ENCODE measurements around the gene CPD.
"Not testable (repeated sequence)": the region's sequence is repeated elsewhere in the genome, so short reads cannot be mapped to it uniquely, and the experiment has no call there.

CPD gene

DNA sequence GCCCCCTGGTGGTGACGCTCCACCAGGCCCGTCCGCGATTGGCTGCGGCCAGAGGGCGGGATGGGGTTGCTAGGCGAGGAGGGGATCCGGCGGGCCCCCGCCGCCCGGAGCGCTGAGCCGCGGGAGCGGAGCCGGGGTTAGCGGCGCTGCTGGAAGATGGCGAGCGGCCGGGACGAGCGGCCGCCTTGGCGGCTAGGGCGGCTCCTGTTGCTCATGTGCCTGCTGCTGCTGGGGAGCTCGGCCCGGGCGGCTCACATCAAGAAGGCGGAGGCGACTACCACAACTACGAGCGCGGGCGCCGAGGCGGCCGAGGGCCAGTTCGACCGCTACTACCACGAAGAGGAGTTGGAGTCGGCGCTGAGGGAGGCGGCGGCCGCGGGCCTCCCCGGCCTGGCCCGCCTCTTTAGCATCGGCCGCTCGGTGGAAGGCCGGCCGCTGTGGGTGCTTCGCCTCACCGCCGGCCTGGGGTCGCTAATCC lies at the start of gene CPD:
CPD (plus strand) TSS at position 103 of the 478 bp plus-strand sequence; CDS start at position 157, 54 bp downstream.
- DNase-seq (ENCODE audit: low read depth in 2 of 2): peak; percentile 92 to 96

DNA sequence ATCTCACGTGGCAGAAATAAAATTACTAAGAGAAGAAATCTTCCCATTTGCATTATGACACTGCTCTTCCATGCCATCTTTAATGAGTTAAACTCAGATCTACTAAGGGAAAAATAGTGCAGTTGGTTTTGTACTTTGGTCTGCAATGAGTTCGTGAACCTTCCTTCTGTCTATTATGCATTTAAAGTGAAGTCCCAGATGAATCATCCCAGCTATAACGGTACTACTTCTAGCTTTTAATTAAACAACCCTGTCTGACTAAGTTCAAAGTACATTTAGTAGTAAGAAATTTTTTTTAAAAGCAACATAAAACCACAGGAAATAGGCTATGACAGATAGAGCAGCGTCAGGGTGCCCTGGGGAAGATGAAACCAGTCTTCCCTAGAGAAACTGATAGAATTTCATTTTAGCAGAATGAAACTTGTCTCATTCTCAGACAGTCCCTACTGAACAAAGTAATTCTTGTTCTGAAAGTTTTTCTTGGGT lies 46.6 kb upstream of the CPD start:
- DNase-seq (ENCODE audit: low read depth in 2 of 2): peak in 1 of 2 donors; percentile 26

DNA sequence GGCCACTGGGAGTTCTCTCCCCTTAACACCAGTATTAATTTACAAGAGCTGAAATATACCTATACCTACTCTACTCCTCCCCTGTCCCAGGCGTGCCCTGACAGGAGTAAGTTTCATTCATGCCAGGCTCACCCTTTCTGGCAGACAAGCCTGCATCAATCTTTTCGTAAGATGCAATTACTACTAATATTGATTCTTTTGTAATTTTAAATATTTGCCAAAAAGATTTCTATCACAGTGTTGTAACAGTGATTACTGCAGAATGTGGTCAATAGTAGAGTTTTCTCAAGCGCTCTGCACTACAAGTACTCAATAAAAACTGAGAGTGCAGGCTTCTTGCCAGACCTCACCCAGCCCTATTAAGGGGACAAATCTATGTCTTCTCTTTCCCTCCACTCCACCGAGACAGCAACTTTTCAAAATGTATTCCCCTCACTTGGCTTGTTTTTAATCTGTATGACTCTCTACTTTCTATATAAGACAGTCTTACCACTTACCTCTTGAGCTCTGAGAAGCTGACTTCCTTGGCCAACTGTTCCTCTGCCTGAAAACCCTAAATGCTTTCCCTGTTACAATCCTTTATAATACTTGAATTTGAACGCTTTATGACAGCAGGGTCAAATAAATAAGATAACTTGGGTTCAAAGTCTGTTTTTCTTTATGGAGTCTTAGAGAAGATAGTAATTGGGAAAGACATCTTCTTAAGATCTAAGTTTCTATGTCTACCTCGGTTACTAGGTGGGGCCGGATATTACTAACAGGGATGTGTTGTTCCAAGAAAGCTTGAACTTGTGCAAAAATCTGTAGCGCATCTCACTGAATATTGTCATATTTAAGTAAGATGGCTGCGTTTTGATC lies 45.0 kb upstream of the CPD start, which contains the start of gene TMIGD1:
TMIGD1 (minus strand) TSS at position 555 of the 858 bp plus-strand sequence. CDS start 1,924 bp downstream, outside the sequence.
- DNase-seq (ENCODE audit: low read depth in 2 of 2): no peak

DNA sequence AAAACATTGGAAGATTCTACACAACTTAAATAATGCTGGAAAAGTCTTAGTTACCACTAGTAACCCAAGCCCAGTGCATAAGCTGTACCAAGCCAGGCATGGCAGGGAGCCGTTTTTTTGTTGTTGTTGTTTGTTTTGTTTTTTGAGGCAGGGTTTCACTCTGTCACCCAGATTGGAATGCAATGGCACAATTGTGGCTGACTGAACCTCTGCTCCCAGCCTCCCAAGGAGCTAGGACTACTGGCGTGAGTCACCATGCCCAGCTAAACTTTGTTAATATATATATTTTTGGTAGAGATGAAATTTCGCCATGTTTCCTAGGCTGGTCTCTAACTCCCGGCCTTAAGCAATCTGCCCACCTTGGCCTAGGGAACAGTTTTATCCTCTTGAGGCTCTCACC lies 44.3 kb upstream of the CPD start:
- DNase-seq (ENCODE audit: low read depth in 2 of 2): no peak

DNA sequence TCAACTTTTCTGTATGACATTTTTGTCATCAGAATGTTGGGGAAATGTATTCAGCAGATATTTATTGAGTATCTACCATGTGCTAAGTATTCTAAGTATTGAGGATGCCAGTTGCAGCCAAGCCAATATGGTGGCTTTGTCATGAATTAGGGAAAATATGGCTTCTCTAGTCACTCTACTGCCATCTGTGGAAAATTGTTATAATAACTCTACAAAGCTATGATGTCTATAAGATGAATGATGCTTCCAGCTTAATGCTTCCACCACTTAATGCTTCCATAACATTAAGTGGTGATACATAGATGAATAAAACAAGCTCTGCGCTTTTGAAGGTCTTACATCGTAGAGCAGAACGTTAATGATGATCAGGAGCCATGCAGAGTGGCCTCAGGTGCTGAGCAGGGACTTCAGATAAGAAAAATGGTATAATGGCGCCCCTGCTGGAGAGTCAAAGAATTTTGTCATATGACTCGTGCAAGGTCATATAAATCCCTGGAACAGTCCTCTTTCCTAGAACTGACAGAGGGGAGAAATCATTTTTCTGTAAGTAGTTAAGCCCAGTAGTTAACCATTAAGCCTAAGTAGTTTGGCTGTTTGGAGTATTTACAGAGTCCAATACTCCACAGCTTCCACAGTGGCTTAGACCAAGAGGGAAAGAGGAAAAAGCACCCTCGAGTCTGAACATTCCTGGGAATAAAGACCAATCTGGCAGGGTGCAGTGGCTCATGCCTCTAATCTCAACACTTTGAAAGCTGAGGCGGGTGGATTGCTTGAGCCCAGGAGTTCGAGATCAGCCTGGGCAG lies 42.2 kb upstream of the CPD start:
- DNase-seq (ENCODE audit: low read depth in 2 of 2): peak; percentile 33 to 36

DNA sequence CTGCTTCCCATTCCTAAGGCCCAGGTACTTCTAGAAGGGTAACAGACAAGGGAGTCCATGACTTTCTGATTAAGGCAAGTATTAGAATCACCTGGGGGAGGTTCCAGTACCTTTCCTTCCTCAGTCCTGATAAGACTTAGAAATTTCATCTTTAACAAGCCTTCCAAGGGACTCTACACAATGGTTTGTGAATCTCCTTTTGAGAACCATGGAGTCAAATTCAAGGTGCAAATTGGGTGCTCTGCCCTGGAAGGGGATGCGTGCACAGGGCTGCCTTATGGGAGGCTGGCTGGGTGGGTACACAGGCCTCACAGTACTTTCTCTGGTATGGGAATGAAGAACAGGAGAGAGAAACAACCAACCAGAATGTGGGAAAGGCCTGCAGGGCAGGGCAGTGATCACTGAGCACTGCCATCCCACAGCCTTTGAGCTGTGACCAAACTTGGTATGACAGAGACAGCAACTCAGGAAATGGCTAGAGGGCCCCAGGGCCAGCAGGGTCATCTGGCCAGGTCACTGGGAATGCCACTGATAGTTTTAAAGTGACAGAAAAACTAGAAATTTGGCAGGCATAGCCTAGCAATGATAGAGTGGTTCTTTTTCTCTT lies 41.2 kb upstream of the CPD start:
- DNase-seq (ENCODE audit: low read depth in 2 of 2): no peak

DNA sequence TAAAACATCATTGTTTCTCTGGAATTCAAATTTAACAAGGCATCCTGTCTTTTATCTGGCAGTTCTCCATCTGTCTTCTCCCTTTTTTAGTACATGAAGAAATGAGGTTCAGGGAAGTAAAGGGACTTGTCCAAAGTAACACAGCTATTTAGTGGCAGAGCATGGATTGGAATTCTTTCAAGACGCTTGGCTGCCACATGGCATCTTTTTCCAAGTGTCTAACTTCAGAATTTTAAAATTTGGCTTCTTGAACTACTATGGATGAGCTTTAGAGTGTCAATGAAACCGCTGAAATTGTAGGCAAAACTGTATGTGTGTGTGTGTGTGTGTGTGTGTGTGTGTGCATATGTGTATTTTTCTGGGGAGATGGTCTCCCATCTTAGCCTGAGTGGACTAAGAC lies 39.6 kb upstream of the CPD start:
- no peak for DNase-seq (ENCODE audit: low read depth in 2 of 2)

DNA sequence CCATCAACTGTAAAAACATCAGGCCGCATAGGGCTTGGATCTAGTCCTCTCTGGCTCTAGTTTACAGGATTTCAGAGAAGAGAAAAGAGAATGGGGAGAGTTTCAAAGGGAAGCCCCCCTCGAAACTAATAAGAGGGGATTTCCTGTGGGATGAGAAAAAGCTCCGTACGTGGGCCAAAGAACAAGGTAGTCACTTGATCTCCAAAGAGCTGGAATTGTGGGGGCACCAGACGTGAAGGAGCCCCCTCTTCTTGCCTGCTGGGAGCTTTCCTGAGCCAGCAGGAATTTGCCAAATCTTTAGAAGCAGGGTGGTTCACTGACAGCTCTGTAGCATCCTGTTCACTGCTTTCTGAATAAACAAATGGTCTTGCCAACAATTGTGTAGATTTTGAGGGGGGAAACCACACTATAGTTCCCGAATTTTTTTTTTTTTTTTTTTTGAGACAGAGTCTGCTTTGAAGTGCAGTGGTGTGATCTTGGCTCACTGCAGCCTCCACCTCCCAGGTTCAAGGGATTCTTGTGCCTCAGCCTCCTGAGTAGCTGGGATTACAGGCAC lies 37.8 kb upstream of the CPD start:
- DNase-seq (ENCODE audit: low read depth in 2 of 2): no peak

DNA sequence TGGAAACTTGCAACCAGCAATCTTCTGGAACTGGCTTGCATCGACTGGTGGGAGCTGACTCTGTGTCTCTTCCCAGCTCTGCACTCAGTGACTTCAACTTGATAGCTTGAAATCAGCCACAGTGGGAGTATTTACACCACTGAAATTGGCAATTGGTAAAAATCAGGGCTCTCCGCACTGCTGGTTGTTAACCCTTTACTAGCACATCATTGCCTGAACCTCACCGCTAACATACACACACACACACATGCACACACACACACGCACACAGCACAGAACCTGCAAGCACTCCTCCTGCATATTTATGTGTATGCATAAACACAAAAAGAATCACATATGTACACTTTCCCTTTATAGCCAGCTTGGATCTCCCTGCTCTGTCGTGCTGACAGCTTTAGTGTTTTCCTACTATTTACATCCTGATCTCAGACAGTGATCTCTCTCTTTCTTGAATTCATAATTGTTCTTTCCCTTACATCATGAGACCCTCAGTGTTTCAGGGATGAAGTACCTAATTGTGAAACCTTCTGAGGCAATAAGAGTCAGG lies 37.0 kb upstream of the CPD start:
- no peak for DNase-seq (ENCODE audit: low read depth in 2 of 2)

DNA sequence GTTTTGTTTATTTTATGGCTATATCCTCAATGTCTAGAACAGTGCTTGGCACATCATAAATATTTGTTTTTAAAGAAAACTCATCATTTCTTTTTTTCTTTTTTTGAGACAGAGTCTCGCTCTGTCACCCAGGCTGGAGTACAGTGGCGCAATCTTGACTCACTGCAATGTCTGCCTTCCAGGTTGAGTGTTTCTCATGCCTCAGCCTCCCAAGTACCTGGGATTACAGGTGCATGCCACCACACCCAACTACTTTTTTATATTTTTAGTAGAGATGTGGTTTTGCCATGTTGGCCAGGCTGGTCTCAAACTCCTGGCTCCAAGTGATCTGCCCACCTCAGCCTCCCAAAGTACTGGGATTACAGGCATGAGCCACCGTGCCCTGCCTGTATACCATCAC lies 35.5 kb upstream of the CPD start:
- not testable (repeated sequence) for DNase-seq (ENCODE audit: low read depth in 2 of 2)

DNA sequence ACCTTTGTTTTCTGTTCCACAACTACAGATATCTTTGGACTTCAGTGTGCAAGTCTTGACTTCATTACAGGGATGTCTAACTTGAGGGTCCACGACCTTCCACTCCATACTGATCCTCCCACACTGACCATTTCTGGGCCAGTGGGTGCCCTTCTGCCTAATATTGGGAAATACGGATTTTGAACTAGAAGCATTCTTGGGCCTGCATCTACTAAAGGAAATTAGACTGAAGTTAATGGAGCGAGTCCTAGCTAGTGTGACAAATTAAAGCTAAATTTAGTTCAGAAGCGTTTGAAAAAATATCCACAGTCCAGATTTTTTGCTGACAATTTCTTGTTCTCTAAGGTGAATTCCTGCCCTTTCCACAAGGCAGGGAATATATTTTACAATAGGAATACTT lies 34.9 kb upstream of the CPD start:
- DNase-seq (ENCODE audit: low read depth in 2 of 2): no peak

DNA sequence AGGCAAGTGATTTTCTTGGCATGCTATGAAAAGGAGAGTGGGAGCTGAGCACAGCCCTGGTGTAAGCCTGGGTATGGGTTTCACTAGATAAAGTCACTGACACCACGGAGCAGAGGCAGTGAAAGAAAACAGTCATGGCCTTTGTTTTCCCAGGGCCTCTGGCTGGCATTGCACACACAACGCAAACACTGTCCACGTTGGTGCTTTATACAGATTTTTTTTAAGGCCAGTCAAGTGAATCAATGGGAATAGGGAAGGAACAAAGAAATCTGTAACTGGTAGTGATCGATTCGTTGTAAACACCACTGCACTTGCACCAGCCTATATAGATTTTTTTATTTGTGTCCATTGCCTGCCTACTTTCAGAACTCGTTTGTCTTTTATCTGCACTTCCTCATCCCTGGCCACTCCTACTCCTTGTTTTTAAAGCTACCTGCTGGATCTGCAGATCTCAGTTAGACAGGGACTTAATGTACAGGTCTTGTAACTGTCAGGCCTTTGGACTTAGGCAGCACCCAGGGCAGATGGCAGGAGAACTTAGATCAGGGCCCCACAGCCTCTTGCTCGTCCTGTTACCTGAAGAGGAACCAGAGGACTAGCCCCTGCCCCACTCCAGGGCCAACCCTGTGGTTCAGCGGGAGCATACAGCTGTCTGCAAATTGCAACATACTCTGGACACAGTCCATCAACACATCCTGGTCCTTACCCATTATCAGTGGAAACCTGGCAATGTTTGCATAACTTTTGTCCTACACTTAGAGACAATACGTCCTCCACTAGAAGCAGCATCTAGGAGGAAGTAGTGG lies 34.2 kb upstream of the CPD start:
- DNase-seq (ENCODE audit: low read depth in 2 of 2): no peak

DNA sequence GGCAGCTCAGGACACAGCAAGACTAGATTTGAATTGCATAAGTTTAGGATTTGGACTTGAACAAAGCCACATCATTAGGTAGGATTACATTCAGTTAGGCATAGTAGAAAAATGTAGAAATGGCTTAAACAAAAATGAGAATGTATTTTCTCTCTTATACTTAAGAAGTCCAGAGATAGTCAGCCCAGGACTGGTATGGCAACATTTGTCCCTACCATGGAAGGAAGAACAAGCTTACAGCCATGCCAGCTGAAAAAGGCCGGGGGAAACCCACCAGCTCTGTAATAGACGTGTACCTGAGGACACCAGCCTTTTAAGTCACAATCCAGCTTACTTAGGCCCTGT lies 33.7 kb upstream of the CPD start:
- no peak for DNase-seq (ENCODE audit: low read depth in 2 of 2)

DNA sequence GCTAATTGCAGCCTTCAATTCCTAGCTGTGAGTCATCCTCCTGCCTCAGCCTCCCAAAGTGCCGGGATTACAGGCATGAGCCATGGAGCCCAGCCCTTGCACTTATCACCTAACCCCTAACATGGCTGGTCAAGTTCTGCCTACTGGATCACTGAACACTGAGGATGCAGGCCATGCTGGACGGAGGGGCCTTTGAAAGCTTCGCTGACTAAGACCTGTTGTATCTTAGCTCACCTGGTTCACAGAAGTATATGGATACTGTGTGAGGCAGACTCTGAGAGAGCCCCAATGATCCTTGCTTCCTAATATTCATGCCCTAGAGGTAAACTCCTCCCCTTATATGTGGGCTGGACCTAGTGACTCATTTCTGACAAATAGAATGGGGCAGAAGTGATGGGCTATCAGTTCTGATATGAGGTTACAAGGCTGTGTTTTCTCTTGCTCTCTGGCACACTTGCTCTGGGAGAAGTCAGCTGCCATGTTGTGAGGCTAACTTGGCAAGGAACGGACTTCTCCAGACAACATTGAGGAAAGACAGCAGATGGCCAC lies 33.1 kb upstream of the CPD start:
- DNase-seq (ENCODE audit: low read depth in 2 of 2): no peak

DNA sequence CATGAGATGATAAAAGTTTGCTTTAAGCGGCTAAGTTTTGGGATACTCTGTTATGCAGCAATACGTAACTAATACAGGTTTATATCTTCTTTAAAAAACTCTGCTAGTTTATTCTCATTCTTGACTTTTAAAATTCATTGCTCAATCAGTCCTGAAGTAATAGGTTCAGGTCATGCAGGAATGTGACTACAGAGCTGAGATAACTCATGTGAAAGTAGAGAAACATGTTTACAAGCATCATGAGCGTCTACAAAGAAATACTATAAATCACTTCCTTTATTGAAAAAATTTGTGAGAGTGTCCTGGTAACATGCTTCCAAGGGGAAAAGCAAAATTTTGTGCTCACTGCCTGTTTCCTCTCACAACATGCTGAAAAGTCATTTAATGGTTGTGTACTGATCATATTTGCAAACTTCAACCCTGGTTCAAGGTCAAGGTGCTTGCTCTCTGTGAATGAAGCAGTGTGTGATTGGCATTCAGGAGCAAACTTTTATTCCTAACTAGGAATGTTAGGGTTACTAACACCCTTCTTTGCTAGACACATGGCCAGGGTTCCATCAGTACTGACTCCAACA lies 32.4 kb upstream of the CPD start:
- DNase-seq (ENCODE audit: low read depth in 2 of 2): no peak

DNA sequence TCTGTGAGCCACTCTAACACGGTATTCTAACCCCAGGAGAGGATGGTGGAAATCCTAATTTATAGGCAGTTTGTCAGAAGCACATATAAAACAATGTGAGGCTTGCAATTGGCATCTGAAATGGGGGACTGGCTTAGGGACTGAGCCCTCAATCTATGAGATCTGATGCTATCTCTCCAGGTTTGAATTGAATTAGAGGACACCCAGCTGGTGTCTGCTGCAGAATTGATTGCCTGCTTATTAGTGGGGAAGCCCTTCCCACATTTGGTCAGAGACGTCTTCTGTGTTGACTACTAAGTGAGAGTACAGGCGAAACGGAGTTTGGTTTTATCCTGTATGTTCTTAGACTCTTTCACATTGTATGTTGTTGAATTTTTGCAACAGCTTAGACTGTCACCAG lies 31.2 kb upstream of the CPD start:
- DNase-seq (ENCODE audit: low read depth in 2 of 2): no peak

DNA sequence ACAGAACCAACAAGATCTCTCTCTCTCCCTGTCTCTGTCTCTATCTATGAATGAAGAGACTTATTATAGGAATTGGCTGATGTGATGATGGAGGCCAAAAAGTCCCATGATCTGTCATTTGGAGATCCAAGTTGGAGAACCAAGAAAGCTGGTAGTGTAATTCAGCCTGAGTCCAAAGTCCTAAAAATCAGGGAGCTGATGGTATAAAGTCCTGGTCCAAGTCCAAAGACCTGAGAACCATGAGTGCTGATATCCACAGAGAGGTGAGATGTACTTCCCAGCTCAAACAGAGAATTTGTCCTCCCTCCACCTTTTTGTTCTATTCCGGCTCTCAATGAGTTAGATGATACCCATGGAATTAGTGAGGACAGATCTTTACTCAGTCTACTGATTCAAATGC lies 29.5 kb upstream of the CPD start:
- no peak for DNase-seq (ENCODE audit: low read depth in 2 of 2)

DNA sequence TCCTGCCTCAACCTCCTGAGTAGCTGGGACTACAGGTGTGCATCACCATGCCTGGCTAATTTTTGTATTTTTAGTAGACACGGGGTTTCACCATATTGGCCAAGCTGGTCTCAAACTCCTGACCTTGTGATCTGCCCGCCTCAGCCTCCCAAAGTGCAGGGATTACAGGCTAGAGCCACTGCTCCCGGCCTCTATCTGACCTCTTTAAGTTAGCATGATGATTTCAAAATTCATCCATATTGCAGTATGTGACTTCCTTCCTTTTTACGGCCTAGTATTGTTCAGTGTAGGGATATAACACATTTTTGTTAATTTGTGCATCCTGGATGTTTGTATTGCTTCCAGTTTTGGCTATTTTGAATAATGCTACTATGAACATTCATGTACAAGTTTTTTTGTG lies 27.5 kb upstream of the CPD start:
- not testable (repeated sequence) for DNase-seq (ENCODE audit: low read depth in 2 of 2)

DNA sequence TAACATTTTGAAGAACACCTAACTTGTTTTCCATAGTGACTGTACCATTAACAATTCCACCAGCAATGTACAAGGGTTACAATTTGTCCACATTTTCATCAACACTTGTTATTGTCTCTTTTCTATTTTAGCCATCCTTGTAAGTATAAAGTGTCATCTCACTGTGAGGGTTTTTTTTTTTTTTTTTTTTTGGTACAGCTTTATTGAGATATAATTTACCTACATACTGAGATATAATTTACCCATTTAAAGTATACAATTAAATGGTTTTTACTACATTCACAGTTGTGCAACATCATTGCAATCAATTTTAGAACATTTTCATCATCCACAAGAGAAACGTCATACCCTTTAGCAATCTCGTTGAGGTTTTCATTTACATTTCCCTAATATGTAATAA lies 27.0 kb upstream of the CPD start:
- DNase-seq (ENCODE audit: low read depth in 2 of 2): no peak

DNA sequence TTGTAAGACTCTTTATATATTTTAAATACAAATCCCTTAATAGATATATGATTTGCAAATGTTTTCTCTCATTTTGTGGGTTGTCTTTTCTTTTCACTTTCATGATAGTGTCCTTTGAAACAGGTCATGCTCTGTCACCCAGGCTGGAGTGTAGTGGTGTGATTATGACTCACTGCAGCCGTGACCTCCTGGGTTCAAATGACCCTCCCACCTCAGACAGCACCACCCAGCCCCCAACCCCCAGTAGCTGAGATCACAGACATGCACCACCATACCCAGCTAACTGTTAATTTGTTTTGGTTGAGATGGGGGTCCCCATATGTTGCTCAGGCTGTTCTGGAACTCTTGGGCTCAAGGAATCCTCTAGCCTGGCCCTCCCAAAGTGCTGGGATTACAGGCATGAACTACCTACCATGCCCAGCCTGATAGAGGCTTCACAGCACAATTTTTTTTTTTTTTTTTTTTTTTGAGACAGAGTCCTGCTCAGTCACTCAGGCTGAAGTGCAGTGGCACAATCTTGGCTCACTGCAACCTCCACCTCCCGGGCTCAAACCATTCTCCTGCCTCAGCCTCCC lies 26.4 kb upstream of the CPD start:
- no peak for DNase-seq (ENCODE audit: low read depth in 2 of 2)

All from activated CD8-positive, alpha-beta memory T cell treated with anti-CD3 and anti-CD28 coated beads for 4 hours (primary cell).